HG02852 (cell line): Measurements from ENCODE around the gene TMEM131L.

Experiments used
- ATAC-seq: cut with Tn5 transposase; IDR thresholded peaks from one replicate; pipeline ENCODE4 v1.9.1; 2021; ENCODE audit warnings: mild to moderate bottlenecking, moderate library complexity; ENCODE audit not compliant: unreplicated experiment

The TMEM131L gene

DNA sequence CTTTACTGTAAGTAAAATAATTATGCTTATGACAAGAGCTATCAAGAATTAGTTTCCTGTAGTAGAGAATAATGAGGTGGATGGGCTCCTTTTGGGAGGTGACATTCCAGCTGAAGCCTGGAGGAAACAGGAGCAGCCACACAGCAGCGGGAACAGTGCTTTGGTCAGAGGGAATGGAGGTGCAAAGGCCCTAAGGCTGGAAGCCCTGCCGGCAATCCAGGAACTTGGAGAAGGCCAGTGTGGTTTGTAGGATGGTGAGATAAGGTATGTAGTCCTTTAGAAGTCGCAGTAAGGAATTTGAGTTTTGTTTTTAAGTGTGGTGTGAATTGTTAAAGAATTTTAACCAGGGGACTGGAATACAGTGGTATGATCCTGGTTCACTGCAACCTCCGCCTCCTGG lies 8.1 kb downstream of the TMEM131L start:
- ATAC-seq: no peak

DNA sequence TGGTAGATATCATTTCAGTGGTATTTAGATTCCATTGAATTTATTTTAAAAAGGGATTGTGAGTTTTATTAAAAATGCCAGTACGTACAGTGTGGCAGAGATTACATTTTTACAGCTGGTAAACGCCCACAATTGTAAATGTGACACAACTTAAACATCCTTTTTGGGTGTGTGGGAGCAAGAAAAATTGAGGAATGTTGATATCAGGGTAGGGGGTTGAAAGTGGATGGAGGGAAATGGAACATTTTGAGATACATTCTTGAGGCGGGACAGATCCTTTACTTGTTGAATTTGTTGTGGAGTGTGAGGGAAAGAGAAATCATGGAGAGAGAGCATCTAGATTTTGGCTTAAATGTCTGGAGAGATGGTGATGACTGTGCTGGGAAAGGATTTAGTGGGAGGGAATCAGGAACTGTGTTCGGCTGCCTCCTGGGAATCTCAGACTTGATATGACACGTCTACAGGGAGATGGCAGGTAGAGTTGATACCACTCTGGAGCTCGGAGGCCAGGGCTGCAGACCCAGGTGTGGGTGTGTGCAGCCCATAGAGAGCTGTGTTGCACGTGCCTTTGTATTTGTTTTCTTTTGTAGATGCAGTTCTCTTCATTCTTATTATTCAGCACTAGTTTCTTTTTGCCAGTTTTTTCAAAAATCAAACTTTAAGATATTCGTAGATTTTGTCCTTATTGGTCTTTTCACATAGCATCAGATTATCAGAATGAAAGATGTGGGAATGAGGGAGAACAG lies 10.8 kb downstream of the TMEM131L start:
- ATAC-seq: no peak

DNA sequence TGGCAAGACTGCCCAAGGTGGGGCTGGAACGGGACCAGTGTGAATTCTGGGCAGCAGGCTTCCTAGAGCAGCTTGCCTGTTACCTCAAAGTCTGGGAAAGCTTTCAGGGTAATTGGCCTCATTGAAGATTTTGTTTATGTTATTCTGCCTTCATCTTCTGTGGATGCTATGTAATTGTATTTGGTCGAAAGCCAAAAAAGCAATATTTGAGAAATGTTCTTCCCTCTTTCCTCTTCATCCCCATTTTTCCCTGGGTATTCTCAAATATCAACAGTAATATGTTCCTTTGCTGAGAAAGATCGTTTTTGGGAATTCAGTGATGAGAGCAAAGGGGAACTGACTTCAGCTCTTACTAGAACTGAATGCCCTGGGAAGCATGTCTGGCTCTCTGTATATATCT lies 12.9 kb downstream of the TMEM131L start:
- ATAC-seq: no peak

DNA sequence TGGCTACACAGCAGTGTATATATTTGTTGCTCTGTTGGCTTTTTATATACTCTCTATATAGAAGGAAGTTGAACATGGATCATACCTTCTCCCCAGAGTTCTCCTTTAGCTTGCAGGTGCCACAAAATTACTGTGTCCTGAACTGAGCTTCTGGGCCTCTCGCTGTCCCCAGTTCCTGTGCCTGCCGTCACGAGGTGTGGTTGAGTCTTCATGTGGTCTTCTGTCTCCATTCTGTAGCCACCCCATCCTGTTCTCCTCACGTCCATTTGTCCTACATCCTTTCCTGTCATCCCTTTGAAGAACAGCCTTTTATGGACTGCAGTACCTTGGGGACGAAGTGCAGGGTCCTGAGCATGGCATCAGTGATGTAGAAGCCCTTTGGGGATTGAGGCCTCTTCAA lies 14.5 kb downstream of the TMEM131L start:
- ATAC-seq: no peak

DNA sequence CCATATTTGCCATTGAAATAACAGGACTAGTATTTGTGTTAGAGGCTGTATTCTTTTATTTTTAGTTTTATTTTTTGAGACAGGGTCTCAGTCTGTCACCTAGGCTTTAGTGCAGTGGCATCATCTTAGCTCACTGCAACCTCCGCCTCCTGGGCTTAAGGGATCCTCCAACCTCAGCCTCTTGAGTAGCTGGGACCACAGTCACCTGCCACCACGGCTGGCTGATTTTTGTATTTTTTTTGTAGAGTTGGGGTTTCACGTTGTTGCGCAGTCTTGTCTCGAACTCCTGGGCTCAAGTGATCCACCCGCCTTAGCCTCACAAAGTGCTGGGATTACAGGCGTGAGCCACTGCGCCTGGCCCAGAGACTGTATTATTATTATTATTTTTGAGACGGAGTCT lies 15.3 kb downstream of the TMEM131L start:
- no peak for ATAC-seq

DNA sequence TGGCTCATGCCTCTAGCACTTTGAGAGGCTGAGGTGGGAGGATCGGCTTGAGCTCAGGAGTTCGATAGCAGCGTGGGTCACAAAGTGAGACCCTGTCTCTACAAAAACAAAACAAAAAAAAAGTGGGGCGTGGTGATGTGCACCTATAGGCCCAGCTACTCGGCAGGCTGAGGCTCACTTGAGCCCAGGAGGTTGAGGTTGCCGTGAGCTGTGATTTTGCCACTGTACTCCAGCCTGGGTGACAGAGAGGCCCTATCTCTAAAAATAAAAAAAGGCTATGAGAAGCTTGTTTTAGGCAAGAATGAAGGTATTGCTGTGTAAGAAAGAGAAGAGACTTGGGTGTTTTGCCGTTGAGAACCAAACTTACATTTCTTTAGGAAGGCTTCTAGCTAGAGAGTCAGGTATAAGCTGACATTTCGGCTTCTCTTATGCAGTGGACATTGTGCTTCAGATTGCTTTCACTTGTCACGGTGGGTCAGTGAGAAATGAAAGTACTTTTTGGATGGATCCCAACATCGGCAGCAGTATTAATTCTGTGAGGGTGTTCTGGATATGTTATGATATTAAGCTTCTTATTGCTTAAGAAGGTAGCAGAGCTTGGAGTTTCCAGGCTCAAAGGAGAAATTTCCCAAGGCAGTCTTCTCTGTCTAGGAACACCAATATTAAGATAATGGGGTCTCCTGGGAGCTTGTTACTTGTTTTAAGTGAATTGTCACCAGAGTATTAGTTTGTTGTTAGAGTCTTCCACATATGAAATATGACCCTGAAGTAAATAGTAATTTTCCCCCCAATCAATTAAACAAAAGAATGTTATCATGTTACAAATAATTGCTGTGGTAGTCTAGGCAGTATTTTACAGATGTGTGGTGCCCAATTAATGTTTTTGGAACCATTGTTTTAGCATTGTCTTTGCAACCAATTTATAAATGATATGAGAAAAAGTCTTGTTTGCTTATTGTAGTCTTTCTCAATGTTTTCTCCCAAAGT lies 17.6 kb downstream of the TMEM131L start:
- ATAC-seq: no peak

DNA sequence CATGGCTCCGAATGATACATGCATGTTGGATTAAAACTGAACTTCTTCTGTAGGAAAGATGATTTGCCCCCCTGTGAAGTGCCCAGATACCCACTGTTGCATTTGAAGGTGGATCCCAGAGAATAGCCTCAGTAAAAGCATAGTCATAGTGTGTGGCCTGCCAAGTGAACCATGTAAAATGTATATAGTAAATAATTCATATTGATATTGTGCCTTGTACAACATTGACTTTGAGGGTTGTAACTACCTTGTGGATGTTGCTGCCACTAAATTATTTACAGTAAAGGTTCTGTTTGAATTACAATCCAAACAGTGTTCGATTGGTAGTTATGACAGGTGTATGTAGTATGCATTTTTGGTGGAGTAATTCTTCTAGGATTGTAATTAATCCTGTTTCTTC lies 19.2 kb downstream of the TMEM131L start:
- ATAC-seq: no peak

DNA sequence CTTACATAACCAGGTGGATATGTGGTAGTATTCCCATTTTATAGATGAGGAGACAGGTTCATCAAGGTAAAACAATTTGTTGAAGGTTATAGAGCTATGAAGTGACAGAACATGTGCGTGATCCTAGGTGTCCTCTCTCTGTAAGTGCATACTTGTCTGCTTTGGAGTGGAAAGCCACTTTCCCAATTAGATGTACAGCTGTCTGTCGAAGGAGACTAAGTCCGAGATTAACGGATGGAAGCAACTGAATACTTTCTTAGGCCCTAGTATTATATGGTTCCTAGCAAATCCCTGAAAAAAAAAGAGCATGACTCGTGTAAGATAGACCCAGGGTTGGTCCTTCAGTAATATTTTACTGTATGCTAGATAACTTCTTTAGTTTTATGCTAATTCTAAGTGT lies 19.7 kb downstream of the TMEM131L start:
- no peak for ATAC-seq

DNA sequence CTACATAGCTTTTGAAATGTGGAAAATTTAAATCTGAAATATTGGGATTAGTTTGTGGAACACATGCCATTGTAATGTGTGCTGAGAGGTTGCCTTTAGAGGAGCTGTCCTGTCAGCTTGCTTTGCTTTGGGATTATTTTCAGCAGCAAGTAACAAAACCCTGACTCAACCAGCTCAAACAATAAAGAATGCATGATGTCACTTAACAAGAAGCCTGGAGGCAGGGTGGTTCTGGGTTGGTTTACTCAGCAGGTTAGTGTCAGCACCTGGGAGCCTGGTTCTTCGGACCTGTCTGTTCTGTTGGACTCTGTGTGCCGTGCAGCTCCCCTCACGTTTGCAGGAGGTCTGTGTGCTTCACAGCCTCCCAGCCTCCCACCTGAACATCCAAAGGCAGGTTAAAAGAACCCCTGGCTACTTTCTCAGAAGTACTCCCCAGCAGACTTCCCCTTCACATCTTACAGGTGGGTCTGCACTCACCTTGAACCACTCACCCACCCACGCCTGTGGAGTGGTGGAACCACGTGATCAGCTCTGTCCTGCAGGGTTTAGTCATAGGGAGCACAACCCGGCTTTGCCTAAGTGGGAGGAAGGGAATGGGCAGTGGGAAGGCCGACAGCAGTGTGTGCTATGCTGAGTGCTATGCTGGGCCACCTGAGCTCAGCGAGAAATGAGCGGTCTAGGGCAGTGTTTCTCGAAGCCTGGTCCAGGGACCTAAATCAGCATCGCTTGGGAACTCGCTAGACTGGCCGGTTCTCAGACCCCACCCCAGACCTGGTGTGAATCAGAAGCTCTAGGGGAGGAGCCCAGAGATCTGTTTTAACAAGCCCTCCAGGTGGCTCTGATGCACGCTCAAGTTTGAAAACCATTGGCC lies 20.4 kb downstream of the TMEM131L start:
- no peak for ATAC-seq

DNA sequence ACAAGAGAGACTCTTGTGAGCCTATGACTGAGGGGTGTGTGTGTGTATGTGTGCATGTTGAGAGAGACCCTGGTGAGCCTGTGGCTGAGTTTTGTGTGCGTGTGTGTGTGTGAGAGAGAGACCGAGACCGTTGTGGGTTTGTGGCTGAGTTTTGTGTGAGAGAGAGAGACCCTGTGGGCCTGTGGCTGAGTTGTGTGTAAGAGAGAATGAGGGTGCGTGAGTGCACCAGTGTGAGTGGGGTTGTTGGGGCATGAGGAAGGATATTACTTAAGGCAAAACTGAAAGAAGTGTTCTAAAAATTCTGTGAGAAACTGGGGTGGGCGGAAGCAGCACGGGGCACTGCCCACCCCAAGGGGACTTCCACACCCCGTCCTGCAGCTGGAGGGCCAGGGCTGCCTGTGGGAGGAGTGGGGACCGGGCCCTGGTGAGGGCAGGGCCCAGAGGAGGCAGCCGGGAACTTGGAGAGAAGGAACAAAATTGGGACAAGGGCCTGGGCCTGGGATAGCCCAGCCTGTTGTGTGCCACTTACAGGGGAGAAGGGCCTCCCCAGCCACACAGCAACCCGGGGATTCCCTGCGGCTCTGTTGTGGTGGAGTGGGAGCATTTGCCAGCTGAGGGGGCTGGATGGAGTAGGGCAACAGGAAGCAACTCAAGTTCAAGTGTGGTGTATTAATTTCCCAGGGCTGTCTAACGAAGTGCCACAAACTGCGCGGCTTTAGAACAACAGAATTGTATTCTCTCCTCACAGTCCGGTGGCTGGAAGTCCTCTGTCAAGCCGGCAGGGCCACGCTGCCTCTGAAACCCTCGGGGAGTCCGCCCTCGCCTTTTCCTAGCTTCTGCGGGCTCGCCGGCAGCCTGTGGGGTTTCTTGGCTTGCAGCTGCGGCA lies 22.1 kb downstream of the TMEM131L start:
- peak; percentile 54 for ATAC-seq

DNA sequence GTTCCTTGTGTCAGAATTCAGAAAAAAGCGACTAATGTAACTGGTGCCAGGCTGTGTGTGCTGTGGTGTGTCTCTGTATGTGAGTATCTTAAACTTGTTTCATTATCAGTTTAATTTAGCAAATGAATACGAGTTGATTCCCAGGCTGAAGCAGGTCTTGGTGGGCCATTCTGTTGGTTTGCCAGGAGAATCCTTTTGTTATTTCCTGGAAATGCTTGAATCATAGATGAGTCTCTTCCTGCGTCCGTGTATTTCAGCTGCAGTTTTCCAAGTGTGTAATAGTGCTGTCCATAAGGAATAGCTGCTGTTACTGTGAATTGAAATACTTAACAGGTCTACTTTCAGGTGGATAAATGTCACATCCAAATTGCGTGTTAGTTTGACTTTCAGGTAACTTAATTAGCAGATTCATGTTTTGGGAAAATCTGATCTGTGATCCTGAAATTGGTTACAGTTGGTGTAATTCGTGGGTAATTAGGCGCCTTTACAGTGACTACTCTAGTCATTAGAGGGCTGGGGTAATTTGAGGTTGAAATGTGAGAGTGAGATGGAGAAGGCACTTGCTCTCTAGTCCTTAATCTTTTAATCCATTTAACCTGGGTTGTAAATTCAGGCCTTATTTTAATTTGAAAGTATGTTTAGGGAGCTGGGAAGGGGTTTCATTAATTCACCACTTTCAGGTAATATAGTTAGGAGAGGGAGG lies 23.8 kb downstream of the TMEM131L start:
- no peak for ATAC-seq

DNA sequence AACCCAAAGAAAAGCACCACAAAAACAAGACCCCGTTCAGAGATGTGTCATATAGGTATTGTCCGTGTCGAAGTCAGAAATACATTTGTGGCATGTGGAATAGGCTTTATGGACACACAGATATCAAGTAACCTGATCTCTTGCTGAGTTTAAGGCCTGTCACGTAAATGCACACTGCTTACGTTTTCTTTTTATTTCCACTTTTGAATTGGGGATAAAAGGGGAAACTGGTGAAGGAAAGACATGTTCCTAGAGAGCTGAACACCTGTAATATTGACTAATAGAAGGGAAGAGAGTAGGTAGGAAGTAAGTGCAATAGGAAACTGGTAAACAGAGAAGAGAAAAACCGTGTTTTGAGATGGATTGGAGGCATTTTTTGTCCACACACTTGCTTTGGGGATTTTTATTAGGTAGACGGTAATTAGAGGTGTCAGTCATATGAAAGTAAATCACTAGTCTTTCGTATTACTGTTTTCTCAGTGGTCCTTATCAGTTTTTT lies 24.9 kb downstream of the TMEM131L start:
- ATAC-seq: no peak

DNA sequence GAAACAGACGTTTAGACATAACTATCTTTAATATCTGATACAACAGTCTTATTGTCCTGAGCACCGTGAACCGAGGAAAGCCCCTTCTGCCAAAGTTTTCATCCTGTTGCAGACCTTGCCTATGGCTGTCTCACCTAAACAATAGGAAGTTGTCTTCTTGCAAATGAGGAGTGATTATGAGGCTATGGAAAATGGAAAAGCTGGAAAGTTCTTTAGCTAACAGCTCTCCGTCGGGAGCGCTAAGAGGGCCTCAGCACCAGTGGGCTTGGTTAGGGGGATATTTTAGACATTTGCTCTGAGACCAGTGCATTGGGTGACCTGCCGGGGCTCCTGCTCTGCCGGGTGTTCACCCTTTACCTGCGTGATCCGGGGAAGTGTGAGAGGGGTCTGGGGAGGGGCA lies 28.4 kb downstream of the TMEM131L start:
- no peak for ATAC-seq

DNA sequence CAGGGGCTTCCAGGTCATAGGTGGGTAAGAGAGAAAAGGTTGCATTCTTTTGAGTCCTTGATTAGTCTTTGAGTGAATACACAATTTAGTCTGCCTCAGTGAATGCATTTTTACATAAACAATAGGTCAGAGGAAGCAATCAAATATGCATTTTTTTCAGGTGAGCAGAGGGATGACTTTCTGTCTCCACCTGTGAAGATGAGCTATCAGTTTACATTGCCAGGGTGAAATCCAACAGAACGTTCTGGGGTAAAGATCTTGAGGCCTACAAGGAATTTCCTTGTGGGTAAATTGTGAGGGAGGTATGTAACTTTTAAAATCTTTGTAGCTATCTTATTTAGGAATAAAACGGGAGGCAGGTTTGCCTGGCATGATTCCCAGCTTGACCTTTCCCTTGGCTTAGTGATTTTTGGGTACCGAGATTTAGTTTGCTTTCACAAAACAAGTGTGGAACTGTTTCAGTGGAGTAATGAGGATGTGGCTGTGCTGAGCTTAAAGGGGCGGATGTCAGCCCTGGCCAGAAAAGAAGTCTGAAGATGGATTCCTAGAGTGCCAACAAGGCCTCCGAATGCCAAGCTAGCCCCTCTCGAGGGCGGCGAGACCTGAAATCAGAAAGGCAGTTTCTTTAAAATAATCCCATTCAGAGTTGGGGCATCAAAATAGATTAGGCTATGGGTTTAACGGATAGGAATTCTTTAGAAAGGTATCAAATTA lies 29.5 kb downstream of the TMEM131L start:
- ATAC-seq: no peak

DNA sequence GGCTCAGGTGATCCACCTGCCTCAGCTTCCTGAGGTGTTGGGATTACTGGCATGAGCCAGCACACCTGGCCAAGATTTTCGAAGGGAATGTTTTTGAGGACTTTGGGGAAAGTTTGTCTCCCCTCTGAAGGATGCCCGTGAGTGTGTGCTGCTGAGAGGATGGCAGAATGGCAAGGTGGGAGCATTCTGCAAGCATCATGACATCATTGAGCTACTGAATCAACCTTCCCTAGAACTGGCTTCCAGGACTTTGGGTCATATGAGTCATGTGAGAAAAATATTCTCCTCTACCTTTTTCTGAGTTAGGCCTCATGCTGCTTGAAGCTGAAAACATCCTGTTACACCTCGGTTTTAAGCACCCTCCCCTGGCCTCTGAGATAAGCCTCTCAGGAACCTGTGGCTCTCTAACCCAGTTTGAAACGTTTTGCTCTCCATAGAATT lies 31.0 kb downstream of the TMEM131L start:
- ATAC-seq: peak; percentile 31

DNA sequence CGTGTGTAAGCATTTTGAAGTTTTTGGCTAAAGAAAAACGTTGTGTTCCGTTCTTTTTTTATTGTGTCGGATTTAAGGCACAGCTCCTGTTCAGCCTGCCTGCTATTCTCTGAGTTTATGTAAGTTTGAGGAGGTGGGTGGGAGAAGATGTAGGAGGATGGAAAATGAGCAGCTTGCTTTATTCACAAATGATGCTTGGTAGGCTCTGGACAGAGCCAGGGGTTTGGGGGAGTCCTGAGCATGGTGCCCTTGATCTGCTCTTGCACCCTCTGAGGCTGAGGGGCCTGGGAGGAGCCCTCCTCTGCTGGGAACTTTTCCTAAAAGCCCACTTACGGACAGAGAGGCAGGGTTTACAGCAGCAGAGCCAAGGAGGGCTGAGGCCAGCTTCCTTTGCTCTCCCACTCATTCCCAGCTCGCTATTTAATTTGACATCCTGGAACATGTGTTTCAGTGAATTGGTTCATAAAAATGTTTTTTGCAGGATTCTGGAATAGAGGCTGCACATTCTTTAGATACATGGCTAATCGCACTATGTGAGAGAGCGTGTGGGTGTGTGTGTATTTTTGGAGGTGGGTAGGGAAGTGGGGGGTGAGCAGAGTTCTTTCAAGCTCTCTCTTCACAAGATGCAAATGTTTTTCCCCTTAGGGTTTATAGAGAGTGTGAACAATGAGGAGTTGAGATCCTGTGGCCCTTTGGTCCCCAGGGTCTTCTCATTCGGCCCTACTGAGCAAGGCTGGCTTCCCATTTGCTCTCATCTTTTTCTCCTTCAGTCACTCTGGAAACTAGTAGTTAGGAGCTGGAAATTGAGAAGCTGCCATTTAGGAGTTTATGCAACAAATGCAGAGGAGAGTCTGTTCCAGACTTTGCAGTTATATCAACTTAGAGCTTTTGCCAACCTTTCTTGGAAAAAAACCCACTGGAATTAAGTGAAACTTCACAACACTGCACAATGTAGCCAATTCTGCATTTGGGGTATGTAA lies 32.1 kb downstream of the TMEM131L start:
- ATAC-seq: peak; percentile 71

DNA sequence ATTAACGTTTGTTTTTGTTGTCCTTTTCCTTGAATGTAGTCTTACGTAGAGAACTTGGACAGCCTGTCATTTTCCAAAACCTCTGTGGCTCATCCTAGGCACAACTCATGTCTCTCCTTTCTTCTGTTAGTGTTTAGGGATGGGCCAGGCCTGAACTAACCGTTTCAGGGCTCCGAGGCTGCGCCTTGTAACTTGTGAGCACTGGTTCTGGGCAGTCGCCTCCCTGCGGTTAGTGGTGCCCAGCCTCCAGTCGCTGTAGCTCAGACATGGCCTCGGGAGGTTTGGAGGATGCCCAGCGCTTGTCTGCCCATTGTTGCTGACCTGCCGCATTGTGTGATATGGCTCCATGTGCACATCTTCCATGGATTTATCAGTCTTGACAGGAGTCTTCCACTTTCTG lies 32.8 kb downstream of the TMEM131L start:
- no peak for ATAC-seq
